Suprapubic skin (tissue), 4 donors: ENCODE measurements around the gene TEF. TPM values are rescaled to one million over a fixed set of nuclear protein-coding genes. Genes with fewer than 3 reads are reported as not detected.

Experiments used
- DNase-seq, 2 donors: peaks; one replicate each; pipeline ENCODE4 v3.0.0-alpha.2; 2019; ENCODE audit warnings: low spot score in 2 of 2
- H3K27ac ChIP-seq: fragments of 200-600 bp; sonication (generic); one replicate; pipeline ENCODE4 v1.5.1; 2019
- H3K27me3 ChIP-seq: fragments of 200-600 bp; sonication (generic); one replicate; pipeline ENCODE4 v1.5.1; 2019
- H3K36me3 ChIP-seq: fragments of 200-600 bp; sonication (generic); one replicate; pipeline ENCODE4 v1.5.1; 2019
- H3K4me1 ChIP-seq: fragments of 200-600 bp; sonication (generic); one replicate; pipeline ENCODE4 v1.5.1; 2019
- H3K4me3 ChIP-seq: fragments of 200-600 bp; sonication (generic); one replicate; pipeline ENCODE4 v1.5.1; 2019; ENCODE audit warnings: mild to moderate bottlenecking
- H3K9me3 ChIP-seq: fragments of 200-600 bp; sonication (generic); one replicate; pipeline ENCODE4 v1.5.1; 2019
- CTCF ChIP-seq, 2 donors: fragments of 200-600 bp in 1 of 2; fragments of 450-650 bp in 1 of 2; sonication (generic) in 1 of 2; IDR thresholded peaks; one replicate each; pipeline ENCODE4 v1.5.1; 2016 to 2019; ENCODE audit warnings: antibody characterized with exemption in 2 of 2, mild to moderate bottlenecking in 1 of 2, moderate library complexity in 1 of 2
- EP300 ChIP-seq: sonication (generic); formaldehyde crosslinking; IDR thresholded peaks from one replicate; pipeline ENCODE4 v1.6.1; 2017; ENCODE audit warnings: antibody characterized with exemption
- POLR2A ChIP-seq, 2 donors: fragments of 450-650 bp; IDR thresholded peaks; one replicate each; pipeline ENCODE4 v1.6.1; 2017; ENCODE audit warnings: antibody characterized with exemption in 2 of 2, mild to moderate bottlenecking in 2 of 2, moderate library complexity in 2 of 2
- POLR2AphosphoS5 ChIP-seq, 3 donors: sonication (generic); formaldehyde crosslinking; IDR thresholded peaks; one replicate each; pipeline ENCODE4 v1.6.1; 2017; ENCODE audit warnings: antibody characterized with exemption in 3 of 3
- WGBS: methylation state at CpG from one replicate; pipeline ENCODE4 v1.1.5; 2018; 5-methylcytosine and 5-hydroxymethylcytosine counted together
- total RNA-seq, 4 donors: library from RNA; depleted of rRNA; stranded (reverse); fragments of >200 nt; gene quantifications; one replicate each; pipeline ENCODE4 v1.1.0, GENCODE V29; 2016

The TEF gene
- total RNA-seq, 4 donors from 2014 or later, result 36.1 to 87.4 (median 46.8) TPM

DNA sequence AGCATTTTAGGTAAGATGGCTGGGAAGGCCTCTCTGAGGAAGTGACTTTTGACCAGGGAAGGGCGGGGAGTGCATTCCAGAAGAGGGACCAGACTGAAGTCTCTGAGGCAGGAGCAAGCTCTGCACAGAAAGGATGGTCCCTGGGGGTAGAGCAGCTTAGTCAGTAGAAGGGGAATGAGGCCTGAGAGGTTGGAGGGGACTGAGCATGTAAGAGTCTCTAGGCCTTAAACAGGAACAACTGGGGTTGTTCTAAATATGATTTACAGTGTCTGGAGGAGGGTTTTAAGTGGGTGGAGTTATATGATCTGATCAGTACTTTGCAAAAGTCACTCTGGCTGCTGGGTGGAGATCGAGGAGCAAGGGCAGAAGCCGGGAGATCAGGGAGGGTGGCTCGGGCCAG lies 31.7 kb upstream of the TEF start:
- 64% methylated on average over 4 of the region's 4 CpGs for WGBS
- H3K4me1 ChIP-seq, result no peaks in the 10 kb centered on the region
- H3K36me3 ChIP-seq, result peaks cover 97% of the 10 kb centered on the region
- no peak overlapping the region for H3K27ac ChIP-seq
- no peak for DNase-seq
- H3K9me3 ChIP-seq, result no peaks in the 10 kb centered on the region
- H3K4me3 ChIP-seq, result no peak overlapping the region
- no peak for TF ChIP-seq POLR2A (IDR thresholded peaks at IDR 0.05)
- TF ChIP-seq EP300, result no peak
- no peak for TF ChIP-seq POLR2AphosphoS5 (IDR thresholded peaks at IDR 0.05)
- no peak for TF ChIP-seq CTCF (IDR thresholded peaks at IDR 0.05)
- no peaks in the 10 kb centered on the region for H3K27me3 ChIP-seq

- no peak for DNase-seq
- Histone ChIP-seq H3K27ac (no peak overlapping the region), H3K4me1 (no peaks in the 10 kb centered on the region), H3K4me3 (no peak overlapping the region), H3K36me3 (peaks cover 97% of the 10 kb centered on the region), H3K9me3 (no peaks in the 10 kb centered on the region), H3K27me3 (no peaks in the 10 kb centered on the region)
- WGBS, result 92% methylated on average over 5 of the region's 5 CpGs
- TF ChIP-seq CTCF (IDR thresholded peaks at IDR 0.05), result no peak
Measured at GRCh38 chr22:41351011-41351410, 30.7 kb upstream of the TEF start.

DNA sequence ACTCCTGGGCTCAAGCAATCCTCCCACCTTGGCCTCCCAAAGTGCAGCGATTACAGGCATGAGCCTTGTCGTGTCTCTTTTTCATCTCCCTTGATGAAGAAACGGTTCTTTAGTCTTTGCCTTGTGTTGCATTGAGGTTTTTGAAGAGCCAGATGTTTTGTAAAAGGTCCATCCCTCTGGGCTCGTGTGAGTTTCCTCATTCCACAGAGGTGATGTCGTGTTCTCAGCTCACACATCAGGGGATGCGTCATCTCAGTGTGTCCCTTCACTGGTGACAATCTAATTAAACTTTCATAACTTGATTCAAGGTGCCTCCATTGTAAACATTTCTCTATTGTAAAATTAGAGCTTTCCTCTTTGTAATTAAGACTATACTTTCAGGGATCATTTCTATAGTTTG lies 29.7 kb upstream of the TEF start:
- H3K4me3 ChIP-seq, result no peak overlapping the region
- H3K36me3 ChIP-seq, result peaks cover 97% of the 10 kb centered on the region
- no peak overlapping the region for H3K27ac ChIP-seq
- DNase-seq, result no peak
- H3K9me3 ChIP-seq, result no peaks in the 10 kb centered on the region
- TF ChIP-seq POLR2AphosphoS5 (IDR thresholded peaks at IDR 0.05), result no peak
- H3K27me3 ChIP-seq, result no peaks in the 10 kb centered on the region
- 48% methylated on average over 6 of the region's 6 CpGs for WGBS
- no peaks in the 10 kb centered on the region for H3K4me1 ChIP-seq

- no peak overlapping the region for H3K4me3 ChIP-seq
- no peak for DNase-seq
- WGBS, result 83% methylated on average over 9 of the region's 10 CpGs
- H3K27ac ChIP-seq, result no peak overlapping the region
- H3K4me1 ChIP-seq, result no peaks in the 10 kb centered on the region
- H3K36me3 ChIP-seq, result peaks cover 91% of the 10 kb centered on the region
- H3K9me3 ChIP-seq, result no peaks in the 10 kb centered on the region
- TF ChIP-seq CTCF (IDR thresholded peaks at IDR 0.05) (no peak), POLR2A (IDR thresholded peaks at IDR 0.05) (no peak), EP300 (no peak), POLR2AphosphoS5 (IDR thresholded peaks at IDR 0.05) (no peak)
- H3K27me3 ChIP-seq, result no peaks in the 10 kb centered on the region
Measured at GRCh38 chr22:41353862-41354575, 27.7 kb upstream of the TEF start.

- WGBS, result 88% methylated on average over 10 of the region's 10 CpGs
- Histone ChIP-seq H3K4me1 (no peaks in the 10 kb centered on the region), H3K27me3 (no peaks in the 10 kb centered on the region), H3K9me3 (no peaks in the 10 kb centered on the region), H3K27ac (no peak overlapping the region), H3K4me3 (no peak overlapping the region), H3K36me3 (peaks cover 82% of the 10 kb centered on the region)
- TF ChIP-seq POLR2AphosphoS5 (IDR thresholded peaks at IDR 0.05), result no peak
- no peak for TF ChIP-seq CTCF (IDR thresholded peaks at IDR 0.05)
- TF ChIP-seq EP300, result no peak
- DNase-seq, result no peak
Measured at GRCh38 chr22:41354979-41355378, 26.8 kb upstream of the TEF start.

GRCh38 chr22:41355895-41356294 lies 25.8 kb upstream of the TEF start:
- peaks cover 74% of the 10 kb centered on the region for H3K36me3 ChIP-seq
- no peak for DNase-seq
- TF ChIP-seq POLR2AphosphoS5 (IDR thresholded peaks at IDR 0.05) (no peak), POLR2A (IDR thresholded peaks at IDR 0.05) (no peak), CTCF (IDR thresholded peaks at IDR 0.05) (no peak), EP300 (no peak)
- 94% methylated on average over 12 of the region's 17 CpGs for WGBS
- no peak overlapping the region for H3K4me3 ChIP-seq
- no peak overlapping the region for H3K27ac ChIP-seq
- H3K4me1 ChIP-seq, result no peaks in the 10 kb centered on the region
- no peaks in the 10 kb centered on the region for H3K27me3 ChIP-seq
- no peaks in the 10 kb centered on the region for H3K9me3 ChIP-seq
